SKM-1 treated with dmso at 0.1 percent for 144 hours (cell line): ENCODE measurements around the gene KLHL7.
"Not testable (repeated sequence)": the region's sequence is repeated elsewhere in the genome, so short reads cannot be mapped to it uniquely, and the experiment has no call there.

Experiments used
- DNase-seq: peaks from one replicate; lab custom pipeline; 2025; ENCODE audit not compliant: unreplicated experiment; lab: John Stamatoyannopoulos, UW

KLHL7 gene

DNA sequence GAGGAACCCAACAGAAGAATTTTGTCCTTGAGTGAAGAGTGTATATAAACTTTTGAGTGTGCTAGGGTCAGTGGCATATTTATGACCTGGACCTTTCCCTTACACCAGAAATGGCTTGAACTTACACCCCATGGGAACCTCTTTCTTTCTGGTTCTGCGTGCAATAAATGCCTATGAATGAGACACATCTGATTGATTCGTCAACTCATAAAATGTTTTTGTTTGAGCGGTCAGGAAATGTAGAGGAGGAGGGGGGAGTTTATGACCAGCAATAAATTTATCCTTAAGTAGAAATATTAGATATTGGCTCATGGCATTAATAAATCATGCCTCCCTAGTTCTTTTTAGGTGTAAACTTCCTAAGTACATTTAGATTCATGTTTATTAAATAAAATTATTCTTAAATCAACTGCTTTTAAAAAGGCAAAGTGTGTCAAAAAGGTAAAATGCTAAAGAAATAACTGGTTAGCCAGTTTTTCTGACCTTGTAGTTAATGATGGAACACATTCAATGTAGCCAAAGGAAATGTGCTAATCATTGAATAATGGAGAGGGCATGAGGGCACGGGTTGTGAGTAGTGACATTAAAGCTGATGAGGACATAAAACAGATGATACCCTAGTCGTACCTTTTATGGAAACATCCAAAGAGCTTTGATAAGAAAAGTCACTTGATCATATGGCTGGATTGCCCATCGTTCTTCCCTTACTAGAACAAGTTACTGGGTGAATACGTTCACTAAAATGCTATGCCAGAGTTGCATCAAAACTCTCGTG lies 62.7 kb downstream of the KLHL7 start:
- DNase-seq = no peak

DNA sequence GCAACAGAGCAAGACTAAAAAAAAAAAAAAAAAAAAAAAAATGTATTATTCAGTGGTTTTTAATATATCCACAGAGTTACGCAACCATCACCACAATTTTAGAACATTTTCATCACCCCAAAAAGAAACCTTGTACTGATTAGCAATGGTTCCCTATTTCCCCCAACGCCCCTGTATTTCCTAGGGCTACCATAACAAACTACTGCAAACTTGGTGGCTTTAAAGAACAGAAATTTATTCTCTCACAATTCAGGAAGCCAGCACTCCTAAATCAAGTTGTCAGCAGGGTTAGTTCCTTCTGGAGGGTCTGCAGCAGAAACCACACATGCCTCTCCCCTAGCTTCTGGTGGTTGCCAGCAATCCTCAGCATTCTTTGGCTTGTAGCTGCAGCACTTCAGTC lies 70.4 kb downstream of the KLHL7 start:
- DNase-seq = peak; percentile 46

DNA sequence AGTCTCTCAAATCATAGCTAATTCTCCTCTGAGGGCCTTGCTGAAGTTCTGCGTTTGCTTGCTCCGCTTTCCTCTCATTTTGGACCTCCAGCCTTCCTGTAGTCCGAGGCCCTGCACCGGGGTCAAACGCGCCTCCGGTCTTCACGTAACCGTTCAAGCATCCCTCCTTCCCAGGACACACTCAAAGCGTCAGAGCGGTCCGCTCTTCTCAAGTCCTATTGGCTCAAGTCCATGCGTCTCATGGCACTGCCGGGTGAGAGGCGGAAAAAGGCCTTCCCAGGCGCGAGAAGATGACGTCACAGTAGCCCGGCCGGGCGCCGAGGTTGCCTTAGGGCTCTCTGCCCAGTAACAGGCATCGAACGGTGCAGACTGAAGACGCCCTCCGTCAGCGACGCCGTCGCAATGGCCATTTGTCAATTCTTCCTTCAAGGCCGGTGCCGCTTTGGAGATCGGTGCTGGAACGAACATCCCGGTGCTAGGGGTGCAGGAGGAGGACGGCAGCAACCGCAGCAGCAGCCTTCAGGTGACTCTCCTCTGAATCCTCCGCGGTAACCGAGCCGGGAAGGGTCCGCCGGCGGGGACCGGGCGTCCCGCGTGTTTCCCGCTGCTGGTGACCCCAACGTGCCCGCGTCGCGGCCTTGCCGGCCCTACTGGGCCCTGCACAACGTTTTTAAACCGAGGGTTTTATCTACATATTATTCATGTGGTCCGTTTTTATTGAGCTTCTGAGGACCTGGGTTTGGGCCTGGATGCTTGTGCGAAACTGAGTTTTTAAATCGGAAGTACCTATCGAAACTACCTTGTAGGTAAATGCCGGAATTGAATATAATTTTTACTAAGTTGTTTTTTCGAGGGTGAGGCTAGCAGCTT lies 76.3 kb downstream of the KLHL7 start, which contains the start of gene NUP42:
Gene NUP42, plus strand, starts transcription at position 365 of the 870 bp plus-strand sequence. Its CDS starts 38 bp downstream, at position 403.
- DNase-seq = peak; percentile 99

DNA sequence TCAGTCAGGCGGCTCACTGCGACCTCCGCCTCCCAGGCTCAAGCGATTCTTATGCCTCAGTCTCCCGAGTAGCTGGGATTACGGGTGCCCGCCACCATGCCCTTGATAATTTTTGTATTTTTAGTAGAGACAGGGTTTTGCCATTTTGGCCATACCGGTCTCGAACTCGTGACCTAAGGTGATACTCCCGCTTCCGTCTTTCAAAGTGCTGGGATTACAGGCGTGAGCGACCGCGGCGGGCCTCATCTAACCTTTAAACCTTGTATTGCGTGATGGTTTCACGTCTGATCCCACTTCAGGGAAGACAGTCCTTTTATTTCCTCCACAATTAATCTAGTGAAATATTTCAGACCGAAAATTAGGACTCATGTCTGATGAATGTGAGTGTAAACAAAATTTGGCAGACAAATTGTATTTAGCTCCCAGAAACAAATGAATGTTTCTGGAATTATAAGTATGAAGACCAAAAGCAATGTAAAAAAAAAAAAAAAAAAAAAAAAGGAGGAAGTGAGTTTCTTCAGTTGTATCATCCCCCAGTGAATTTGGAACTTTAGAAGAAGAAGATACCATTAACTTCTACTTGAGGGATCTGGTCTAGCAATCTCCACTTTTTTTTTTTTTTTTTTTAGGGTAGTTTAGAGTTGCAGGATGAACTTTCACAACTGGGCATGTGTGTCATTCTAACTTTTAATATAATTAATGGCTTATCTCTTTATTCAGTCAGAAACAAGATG lies 77.9 kb downstream of the KLHL7 start:
- DNase-seq = peak; percentile 29

DNA sequence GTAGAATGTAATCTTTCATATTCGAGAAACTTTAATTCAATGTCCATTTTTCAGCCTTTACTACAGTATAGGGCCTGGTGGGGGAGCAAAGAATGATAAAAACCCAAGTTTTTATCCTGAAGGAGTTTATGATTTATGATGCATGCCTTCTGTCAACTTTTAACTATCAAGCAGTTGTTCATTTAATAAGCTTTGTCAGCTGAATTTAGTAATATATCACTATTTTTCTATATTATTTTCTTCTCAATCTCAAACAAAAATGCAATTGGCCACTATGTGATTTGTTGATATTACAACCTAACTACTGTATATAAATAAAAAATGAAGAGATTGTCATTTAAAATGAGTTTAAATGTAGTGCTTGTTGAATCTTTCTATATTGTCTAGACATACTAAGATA lies 78.7 kb downstream of the KLHL7 start:
- DNase-seq = no peak

DNA sequence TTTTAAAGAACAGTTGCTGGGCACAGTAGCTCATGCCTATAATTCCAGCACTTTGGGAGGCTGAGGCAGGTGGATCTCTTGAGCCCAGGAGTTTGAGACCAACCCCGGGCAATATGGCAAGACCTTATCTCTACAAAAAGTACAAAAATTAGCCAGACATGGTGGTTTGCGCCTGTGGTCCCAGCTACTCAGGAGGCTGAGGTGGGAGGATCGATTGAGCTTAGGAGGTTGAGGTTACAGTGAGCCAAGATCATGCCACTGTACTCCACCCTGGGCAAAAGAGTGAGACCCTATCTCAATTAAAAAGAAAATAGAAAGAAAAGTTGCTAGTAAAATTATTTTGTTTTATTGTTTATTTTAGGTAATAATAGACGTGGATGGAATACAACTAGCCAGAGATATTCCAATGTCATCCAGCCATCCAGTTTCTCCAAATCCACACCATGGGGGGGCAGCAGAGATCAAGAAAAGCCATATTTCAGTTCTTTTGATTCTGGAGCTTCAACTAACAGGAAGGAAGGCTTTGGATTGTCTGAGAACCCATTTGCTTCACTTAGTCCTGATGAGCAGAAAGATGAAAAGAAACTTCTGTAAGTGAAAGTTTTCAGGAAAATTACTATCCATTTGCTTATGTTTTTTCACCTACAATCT lies 79.2 kb downstream of the KLHL7 start:
- DNase-seq = peak; percentile 18

DNA sequence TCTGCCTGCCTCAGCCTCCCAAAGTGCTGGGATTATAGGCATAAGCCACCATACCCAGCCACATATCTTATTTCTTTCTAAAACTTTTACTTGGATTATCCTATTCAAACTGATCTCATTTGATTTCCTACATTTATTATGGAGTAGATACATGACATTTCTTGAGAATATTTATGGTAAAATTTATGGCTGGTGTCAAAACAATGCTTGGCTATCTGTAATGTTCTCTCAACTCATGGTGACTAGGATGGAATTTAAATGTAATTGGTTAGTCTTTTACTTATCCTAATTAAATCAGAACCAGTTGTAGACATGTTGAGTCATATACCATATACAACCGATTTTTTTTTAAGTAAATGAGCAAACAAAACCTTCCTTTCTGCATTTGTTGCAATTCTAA lies 80.4 kb downstream of the KLHL7 start:
- DNase-seq = no peak

DNA sequence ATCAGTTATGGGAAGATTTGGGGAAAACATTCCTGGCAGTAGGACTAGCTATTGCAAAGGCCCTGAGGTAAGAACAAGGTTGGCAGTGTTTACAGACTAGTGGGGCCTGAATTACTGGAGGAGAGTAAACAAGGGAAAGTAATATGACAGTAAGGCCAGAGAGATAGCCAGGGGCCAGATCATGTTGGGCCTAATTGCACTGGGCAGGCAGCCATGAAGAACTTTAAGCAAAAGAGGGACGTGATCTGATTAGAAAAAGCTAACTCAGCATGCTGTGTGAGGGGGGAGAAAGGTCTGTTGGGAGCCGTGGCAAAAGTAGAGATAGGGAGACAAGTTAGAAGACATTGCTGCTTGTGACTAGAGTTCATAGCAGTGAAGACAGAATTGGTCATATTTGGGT lies 85.4 kb downstream of the KLHL7 start:
- no peak for DNase-seq

DNA sequence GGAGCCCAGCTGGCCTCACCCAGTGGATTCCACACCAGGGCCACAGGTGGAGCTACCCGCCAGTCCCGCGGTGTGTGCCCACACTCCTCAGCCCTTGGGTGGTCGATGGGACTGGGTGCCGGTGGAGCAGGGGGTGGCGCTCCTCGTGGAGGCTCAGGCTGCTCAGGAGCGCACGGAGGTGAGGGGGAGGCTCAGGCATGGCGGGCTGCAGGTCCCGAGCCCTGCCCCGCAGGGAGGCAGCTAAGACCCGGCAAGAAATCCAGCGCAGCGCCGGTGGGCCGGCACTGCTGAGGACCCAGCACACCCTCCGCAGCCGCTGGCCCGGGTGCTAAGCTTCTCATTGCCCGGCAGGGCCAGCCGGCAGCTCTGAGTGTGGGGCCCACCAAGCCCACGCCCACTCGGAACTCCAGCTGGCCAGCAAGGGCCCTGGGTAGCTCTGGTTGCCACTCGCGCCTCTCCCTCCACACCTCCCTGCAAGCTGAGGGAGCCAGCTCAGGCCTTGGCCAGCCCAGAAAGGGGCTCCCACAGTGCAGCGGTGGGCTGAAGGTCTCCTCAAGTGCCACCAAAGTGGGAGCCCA lies 88.2 kb downstream of the KLHL7 start:
- not testable (repeated sequence) for DNase-seq

DNA sequence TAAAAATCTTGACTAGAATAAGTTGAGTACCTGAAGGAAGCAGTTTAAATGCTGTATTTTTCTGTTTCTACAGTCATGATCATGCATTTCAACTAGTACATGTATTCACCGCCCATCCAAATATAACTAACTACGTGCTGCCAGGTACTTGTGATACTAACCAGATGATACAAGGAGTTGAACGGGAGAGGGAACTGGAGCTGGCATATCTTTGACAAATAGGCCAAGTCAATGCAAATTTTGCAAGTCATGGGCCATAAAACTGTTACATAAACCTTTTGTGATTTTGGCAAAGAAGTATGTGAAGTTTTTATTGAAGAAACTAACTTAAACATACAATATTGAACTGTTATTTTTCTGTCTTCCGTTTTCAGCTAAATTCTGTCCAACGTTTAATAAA lies 90.7 kb downstream of the KLHL7 start:
- DNase-seq = no peak

DNA sequence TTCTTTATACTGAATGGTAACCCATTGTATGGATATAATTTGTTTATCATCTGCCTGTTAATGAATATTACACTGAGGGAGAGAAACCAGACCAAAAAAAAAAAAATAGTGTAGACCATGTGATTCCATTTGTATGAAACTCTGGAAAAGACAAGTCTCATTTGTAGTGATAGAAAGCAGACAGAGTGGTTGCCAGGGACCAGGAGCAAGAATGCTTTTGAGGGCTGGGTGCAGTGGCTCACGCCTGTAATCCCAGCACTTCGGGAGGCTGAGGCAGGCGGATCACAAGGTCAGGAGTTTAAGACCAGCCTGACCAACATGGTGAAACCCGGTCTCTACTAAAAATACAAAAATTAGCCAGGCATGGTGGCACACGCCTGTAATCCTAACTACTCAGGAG lies 92.2 kb downstream of the KLHL7 start:
- not testable (repeated sequence) for DNase-seq

DNA sequence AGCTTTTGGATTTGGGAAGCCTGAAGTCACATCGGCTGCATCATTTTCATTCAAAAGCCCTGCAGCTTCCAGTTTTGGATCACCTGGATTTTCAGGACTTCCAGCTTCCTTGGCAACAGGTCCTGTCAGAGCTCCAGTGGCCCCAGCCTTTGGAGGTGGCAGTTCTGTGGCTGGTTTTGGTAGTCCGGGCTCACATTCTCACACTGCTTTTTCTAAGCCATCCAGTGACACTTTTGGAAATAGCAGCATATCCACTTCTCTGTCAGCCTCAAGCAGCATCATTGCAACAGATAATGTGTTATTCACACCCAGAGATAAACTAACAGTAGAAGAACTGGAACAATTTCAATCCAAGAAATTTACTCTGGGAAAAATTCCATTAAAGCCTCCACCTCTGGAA lies 94.7 kb downstream of the KLHL7 start:
- DNase-seq = no peak

DNA sequence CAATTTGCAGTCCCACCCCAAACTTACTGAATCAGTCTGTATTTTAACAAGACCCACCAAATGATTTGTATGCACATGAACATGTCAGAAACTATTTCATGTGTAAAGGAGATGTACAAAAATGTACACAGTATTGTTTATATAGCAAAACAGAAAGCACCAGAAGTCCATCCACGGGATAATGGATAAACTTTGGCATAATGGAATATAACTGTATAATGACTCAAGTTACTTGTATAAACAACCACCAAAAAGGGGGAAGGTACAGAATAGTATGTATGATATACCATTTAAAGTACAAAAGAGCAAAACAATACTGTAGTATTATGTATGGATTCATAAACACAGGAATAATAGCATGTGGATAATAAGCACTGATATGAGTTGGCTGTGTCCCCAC lies 98.7 kb downstream of the KLHL7 start:
- DNase-seq = no peak

DNA sequence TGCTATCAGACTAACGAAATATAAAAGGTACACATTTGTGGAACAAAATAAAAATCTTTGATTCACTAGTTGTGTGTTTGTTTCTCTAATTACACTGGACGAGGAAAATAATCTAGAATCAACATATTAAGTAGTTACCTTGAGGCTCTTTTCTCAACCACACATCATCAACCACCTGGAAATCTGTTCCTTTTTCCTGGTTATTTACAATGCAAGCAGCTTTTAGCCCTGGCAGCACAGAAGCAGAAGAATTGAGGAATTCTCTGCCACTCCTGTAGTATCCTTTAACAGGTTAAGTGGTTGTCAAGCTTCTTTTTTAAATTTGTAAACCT lies 100.0 kb downstream of the KLHL7 start:
- DNase-seq = no peak

DNA sequence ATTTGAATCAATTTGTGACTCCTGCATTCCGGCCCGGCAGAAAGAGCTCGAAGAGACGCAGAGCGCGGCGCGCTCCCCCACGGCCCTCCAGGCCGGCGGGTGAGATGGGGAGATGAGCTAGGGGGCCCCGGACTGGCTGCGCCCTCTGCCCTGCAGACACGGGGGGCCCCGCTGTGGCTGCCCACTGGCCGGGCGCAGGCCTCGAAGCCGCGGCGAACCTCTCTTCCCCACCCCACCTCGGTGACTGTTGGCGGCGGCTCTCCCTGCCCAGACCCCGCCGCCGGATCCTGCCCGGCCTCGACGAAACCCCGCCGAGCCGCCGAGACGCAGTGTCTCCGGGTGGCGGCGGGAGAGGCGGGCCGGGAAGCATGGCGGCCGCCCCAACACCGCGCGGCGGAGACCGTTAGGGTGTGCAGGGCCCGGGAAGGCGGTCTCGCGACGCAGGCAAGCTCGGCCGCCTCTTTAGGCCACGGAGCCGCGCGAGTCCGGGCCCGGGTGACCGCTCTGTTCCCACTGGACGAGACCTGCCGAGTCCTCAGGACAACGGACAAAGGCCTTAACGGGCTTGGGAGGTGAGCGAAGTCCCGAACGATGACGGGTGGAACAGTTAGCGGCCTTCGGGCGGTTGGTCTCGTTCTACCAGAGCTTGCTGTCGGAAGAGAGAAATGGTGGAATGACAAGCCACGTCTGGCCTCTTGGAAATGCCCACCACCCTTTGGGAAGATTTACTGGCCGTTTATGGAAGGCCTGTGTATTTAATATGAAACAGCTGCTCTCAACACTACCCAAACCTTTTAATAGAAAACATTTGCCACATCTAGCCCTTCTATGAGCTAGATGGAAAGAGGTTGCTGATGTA lies 100.6 kb downstream of the KLHL7 start:
- no peak for DNase-seq

DNA sequence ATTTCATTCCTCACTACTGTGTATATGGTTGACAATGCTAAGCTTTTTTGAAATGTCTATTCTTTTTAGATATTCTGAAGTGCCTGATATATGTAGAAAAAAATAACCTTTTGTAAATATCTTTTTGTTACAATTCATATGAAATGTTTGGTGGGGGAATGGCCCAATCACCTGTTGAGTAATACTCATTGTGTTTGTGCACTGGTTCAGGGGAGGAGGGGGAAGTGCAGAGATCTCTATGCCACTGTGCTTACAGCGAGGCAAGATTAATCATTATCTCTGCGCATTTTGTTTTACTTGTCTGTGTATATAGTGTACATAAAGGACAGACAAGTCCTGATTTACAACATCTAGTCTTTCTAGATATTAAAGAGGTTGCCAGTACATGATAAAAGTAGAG lies 101.4 kb downstream of the KLHL7 start:
- peak; percentile 2 for DNase-seq

DNA sequence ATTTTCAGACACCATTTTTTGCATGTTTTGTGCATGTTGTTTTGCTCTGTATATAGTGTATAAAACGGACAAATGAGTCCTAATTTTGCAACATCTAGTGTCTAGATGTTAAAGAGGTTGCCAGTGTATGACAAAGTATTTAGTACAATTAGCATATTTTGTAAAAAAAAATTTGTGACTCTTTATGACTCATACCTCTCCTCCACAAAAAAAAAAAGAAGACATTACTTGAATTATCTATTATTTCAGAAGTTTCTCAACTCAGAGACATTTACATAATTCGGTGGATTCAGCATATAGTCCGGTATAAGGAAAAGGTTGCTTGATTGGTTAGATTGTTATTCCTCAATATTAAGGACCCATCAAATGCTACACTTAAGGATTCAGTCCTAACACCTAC lies 102.3 kb downstream of the KLHL7 start:
- DNase-seq = no peak

DNA sequence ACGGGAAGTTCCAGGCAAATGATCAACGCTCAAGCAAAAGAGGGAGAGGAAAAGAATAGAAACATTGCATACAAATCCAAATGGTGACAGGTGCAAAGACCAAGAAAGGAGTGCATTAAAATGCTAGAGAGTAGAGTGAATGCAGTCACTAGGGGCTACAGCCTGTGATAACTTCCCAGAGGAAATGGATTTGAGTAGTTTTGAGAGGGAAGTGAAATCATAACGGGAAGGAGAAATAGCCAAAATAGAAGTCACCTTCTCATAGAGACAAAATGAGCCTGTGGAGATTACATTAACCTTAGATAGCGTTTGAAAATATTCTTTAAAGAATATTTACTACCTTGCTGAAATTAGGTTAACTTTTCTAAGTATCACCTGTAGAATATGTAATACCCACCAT lies 102.7 kb downstream of the KLHL7 start:
- peak; percentile 7 for DNase-seq

DNA sequence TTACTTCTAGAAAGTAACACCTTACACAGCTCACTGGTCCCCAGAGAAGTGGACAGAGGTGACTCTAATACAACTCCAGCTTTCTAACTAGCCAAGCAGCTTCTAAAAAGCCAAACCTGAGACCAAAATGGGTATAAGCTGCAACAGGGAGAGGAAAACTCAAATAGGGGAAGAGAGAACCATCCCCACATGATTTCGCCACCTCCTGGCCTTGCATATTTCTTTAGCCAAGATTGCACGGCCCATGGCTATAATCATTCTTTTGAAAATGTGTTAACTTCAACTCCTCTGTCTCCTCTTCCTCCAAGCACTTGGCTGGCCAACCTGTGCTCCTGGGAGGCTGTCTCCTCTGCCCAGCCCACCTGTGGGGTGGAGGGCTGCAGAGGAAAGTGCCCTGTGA lies 104.9 kb downstream of the KLHL7 start:
- peak; percentile 71 for DNase-seq

DNA sequence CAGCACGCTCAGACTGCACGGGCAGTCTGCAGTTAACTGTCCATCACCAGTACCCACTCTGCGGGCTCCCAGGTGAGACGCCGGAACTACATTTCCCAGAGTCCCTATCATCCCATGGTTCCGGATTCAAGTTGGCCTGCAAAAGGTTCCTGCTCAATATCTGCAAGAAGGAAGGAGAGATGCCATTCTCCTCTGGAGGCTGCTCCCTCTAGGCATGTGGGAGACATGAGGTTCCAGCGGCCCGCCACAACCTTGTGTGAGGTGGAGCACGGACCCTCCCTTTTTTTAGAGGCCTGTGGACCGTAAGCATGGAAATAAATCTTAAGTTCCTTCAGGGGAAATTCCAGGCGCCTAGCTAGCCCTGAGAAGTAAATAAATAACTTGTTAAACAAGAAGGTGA lies 106.0 kb downstream of the KLHL7 start:
- no peak for DNase-seq
